ENCODE results near the gene TH.

DNA sequence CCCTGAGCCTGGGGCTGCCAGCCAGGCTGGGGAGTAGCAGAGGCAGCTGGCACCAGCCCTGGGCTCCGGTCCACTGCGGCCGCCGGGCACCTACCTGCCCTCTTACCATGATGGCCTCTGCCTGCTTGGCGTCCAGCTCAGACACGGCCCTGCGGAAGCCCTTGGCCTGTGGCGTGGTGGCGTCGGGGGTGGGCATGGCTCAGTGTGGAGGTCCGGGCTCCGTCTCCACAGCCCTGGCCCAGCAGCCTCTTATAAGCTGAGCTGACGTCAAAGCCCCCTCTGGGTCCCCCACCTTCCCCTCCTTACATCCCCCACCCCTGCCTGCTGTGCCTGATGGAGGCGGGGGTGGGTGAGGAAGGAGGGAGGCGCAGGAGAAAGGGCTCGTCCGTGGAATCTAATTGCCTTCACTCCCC, at the start of gene TH:
- TF ChIP-seq CTCF (IDR thresholded peaks at IDR 0.05): no peak
- TF ChIP-seq POLR2A (IDR thresholded peaks at IDR 0.05): no peak
